H1 (cell line): ENCODE results near the gene NDUFS4. TPM values are rescaled to one million over a fixed set of nuclear protein-coding genes. Genes with fewer than 3 reads are reported as not detected.

Experiments
- CTCF ChIA-PET: fragments of 300-600 bp; sonication (Branson Sonifier 250); formaldehyde crosslinking; loops from one replicate; lab custom pipeline; 2021; ENCODE audit not compliant: partially characterized antibody; lab: Charles Lee
- POLR2A ChIA-PET: fragments of 300-600 bp; sonication (Branson Sonifier 250); formaldehyde crosslinking; loops from one replicate; lab custom pipeline; 2021; ENCODE audit warnings: inconsistent platforms; ENCODE audit not compliant: partially characterized antibody; lab: Charles Lee
- DNase-seq, 2 experiments: peaks; one replicate each; pipeline versions ENCODE4 v3.0.0 to v3.0.0-alpha.2; 2010 to 2022; ENCODE audit warnings: low spot score in 2 of 2, low read depth in 1 of 2, mixed read lengths in 1 of 2
- FAIRE-seq: peaks from 2 replicates; lab custom pipeline; 2011; peaks lifted over from hg19 to GRCh38; lab: Jason Lieb, UNC
- H2AFZ ChIP-seq: 2 replicates; pipeline ENCODE4 v1.8.1; 2012; ENCODE audit warnings: low read length, inconsistent platforms
- H2AK5ac ChIP-seq: 2 replicates; pipeline ENCODE4 v1.6.1; 2013; ENCODE audit warnings: low read depth, low read length
- H2BK120ac ChIP-seq: replicated peaks from 2 replicates; pipeline ENCODE3; 2013; ENCODE audit warnings: low read depth, low read length, inconsistent platforms
- H2BK12ac ChIP-seq: 2 replicates; pipeline ENCODE4 v1.6.1; 2013; ENCODE audit warnings: low read depth, low read length
- H2BK15ac ChIP-seq: 2 replicates; pipeline ENCODE4 v1.6.1; 2013; ENCODE audit warnings: low read length
- H2BK20ac ChIP-seq: 2 replicates; pipeline ENCODE4 v1.6.1; 2013; ENCODE audit warnings: low read length
- H2BK5ac ChIP-seq: 2 replicates; pipeline ENCODE4 v1.6.1; 2013; ENCODE audit warnings: low read depth, low read length
- H3K14ac ChIP-seq: 2 replicates; pipeline ENCODE4 v1.6.1; 2013; ENCODE audit warnings: inconsistent platforms; ENCODE audit not compliant: insufficient read length
- H3K18ac ChIP-seq: 2 replicates; pipeline ENCODE4 v1.6.1; 2013; ENCODE audit warnings: low read length; ENCODE audit errors: extremely low read depth
- H3K23ac ChIP-seq: 2 replicates; pipeline ENCODE4 v1.6.1; 2013; ENCODE audit warnings: inconsistent platforms; ENCODE audit not compliant: insufficient read length
- H3K23me2 ChIP-seq: 2 replicates; pipeline ENCODE4 v1.6.1; 2013; ENCODE audit warnings: low read depth, low read length
- H3K27ac ChIP-seq: 2 replicates; pipeline ENCODE4 v1.6.1; 2011; ENCODE audit warnings: low read depth, low read length, inconsistent platforms
- H3K27me3 ChIP-seq, 4 experiments: replicated peaks in 1 of 4; 1 replicate in 1 of 4; 2 replicates in 3 of 4; pipeline versions ENCODE4 v1.6.1 to v1.8.1; 2011 to 2013; ENCODE audit warnings: low read length in 3 of 4, mild to moderate bottlenecking in 3 of 4, inconsistent platforms in 2 of 4, mixed read lengths in 2 of 4, moderate library complexity in 1 of 4; ENCODE audit not compliant: control insufficient read depth in 3 of 4, insufficient read depth in 3 of 4; ENCODE audit errors: extremely low read depth in 1 of 4
- H3K36me3 ChIP-seq, 4 experiments: 2 replicates each; pipeline versions ENCODE4 v1.6.1 to v1.8.1; 2011 to 2013; ENCODE audit warnings: mild to moderate bottlenecking in 4 of 4, low read length in 3 of 4, moderate library complexity in 2 of 4, control low read depth in 1 of 4, inconsistent platforms in 1 of 4; ENCODE audit not compliant: insufficient read depth in 4 of 4, control insufficient read depth in 2 of 4
- H3K4ac ChIP-seq: replicated peaks from 2 replicates; pipeline ENCODE3; 2013; ENCODE audit warnings: low read length, low read depth, mixed read lengths, inconsistent platforms; ENCODE audit not compliant: insufficient read length
- H3K4me1 ChIP-seq, 4 experiments: replicated peaks in 1 of 4; 1 replicate in 1 of 4; 2 replicates in 3 of 4; pipeline versions ENCODE4 v1.6.1 to v1.8.1; 2011 to 2013; ENCODE audit warnings: low read length in 3 of 4, inconsistent platforms in 2 of 4, mixed read lengths in 1 of 4; ENCODE audit not compliant: insufficient read depth in 4 of 4, control insufficient read depth in 3 of 4
- H3K4me2 ChIP-seq, 2 experiments: 2 replicates each; pipeline versions ENCODE4 v1.6.1 to v1.8.1; 2011 to 2013; ENCODE audit warnings: low read depth in 2 of 2, low read length in 2 of 2, control low read depth in 1 of 2, inconsistent platforms in 1 of 2, mild to moderate bottlenecking in 1 of 2; ENCODE audit not compliant: insufficient read depth in 1 of 2
- H3K4me3 ChIP-seq, 4 experiments: fragments of 200-600, 300-600 bp in 1 of 4; sonication (generic), shearing (Covaris generic), sonication (Bioruptor Twin) in 1 of 4; 2 replicates each; pipeline versions ENCODE4 v1.5.1 to v1.8.1; 2011 to 2016; ENCODE audit warnings: low read length in 4 of 4, low read depth in 3 of 4, control low read depth in 2 of 4, inconsistent platforms in 2 of 4, mild to moderate bottlenecking in 2 of 4, mixed read lengths in 1 of 4, moderate library complexity in 1 of 4; ENCODE audit not compliant: insufficient read depth in 2 of 4; ENCODE audit errors: extremely low read depth in 1 of 4
- H3K56ac ChIP-seq: replicated peaks from 2 replicates; pipeline ENCODE3; 2013; ENCODE audit warnings: low read depth, mild to moderate bottlenecking, mixed read lengths, low read length, inconsistent platforms; ENCODE audit not compliant: insufficient read length
- H3K79me1 ChIP-seq: 2 replicates; pipeline ENCODE4 v1.6.1; 2013; ENCODE audit warnings: low read depth, low read length, control low read depth
- H3K79me2 ChIP-seq, 2 experiments: 2 replicates each; pipeline versions ENCODE4 v1.6.1 to v1.8.1; 2012 to 2013; ENCODE audit warnings: low read length in 2 of 2, mild to moderate bottlenecking in 2 of 2, inconsistent platforms in 1 of 2; ENCODE audit not compliant: insufficient read depth in 2 of 2, control insufficient read depth in 1 of 2
- H3K9ac ChIP-seq, 4 experiments: replicated peaks in 1 of 4; 1 replicate in 1 of 4; 2 replicates in 3 of 4; pipeline versions ENCODE4 v1.6.1 to v1.8.1; 2011 to 2013; ENCODE audit warnings: low read depth in 3 of 4, low read length in 3 of 4, control low read depth in 2 of 4, mild to moderate bottlenecking in 2 of 4, moderate library complexity in 2 of 4, inconsistent platforms in 1 of 4; ENCODE audit errors: extremely low read depth in 1 of 4
- H3K9me3 ChIP-seq, 2 experiments: 2 replicates each; pipeline versions ENCODE4 v1.6.1 to v1.8.1; 2012 to 2013; ENCODE audit warnings: mild to moderate bottlenecking in 2 of 2, moderate library complexity in 2 of 2, control low read depth in 1 of 2, inconsistent platforms in 1 of 2, low read depth in 1 of 2, low read length in 1 of 2, mixed read lengths in 1 of 2; ENCODE audit not compliant: insufficient read depth in 2 of 2
- H4K20me1 ChIP-seq, 2 experiments: replicated peaks in 1 of 2; 2 replicates each; pipeline versions ENCODE3 to v1.8.1; 2011 to 2013; ENCODE audit warnings: inconsistent platforms in 2 of 2, low read length in 2 of 2, mild to moderate bottlenecking in 1 of 2; ENCODE audit not compliant: insufficient read depth in 2 of 2, control insufficient read depth in 1 of 2
- H4K5ac ChIP-seq: 2 replicates; pipeline ENCODE4 v1.6.1; 2013; ENCODE audit warnings: low read length, low read depth, mixed read lengths, inconsistent platforms; ENCODE audit not compliant: insufficient read length
- H4K8ac ChIP-seq: 2 replicates; pipeline ENCODE4 v1.8.0; 2013; ENCODE audit warnings: mild to moderate bottlenecking, moderate library complexity, low read length, inconsistent platforms; ENCODE audit not compliant: insufficient read depth; ENCODE audit errors: extremely low read depth
- H4K91ac ChIP-seq: replicated peaks from 2 replicates; pipeline ENCODE3; 2013; ENCODE audit warnings: low read length, mixed read lengths, inconsistent platforms; ENCODE audit not compliant: insufficient read length
- BACH1 ChIP-seq: IDR thresholded peaks from 2 replicates; pipeline ENCODE4 v1.6.1; 2012; ENCODE audit warnings: low read length, improper control_type of control experiment
- CHD2 ChIP-seq: IDR thresholded peaks from 2 replicates; pipeline ENCODE4 v1.6.1; 2012; ENCODE audit warnings: low read length, improper control_type of control experiment
- TEAD4 ChIP-seq: IDR thresholded peaks from 2 replicates; pipeline ENCODE4 v1.6.1; 2012; ENCODE audit warnings: low read depth, low read length, inconsistent platforms, mixed read lengths
- USF2 ChIP-seq: IDR thresholded peaks from 2 replicates; pipeline ENCODE4 v1.6.1; 2011; ENCODE audit warnings: low read length, improper control_type of control experiment
- whole genome bisulfite sequencing, 2 experiments: shearing (Covaris generic) in 1 of 2; methylation state at CpG; one replicate each; pipeline versions ENCODE4 v1.1.6 to v1.1.7; 2013 to 2015; ENCODE audit warnings: low lambda C conversion rate in 2 of 2, mixed read lengths in 2 of 2, inconsistent platforms in 1 of 2, low coverage in 1 of 2, missing lambda C conversion rate in 1 of 2; ENCODE audit not compliant: insufficient replicate concordance in 2 of 2, insufficient coverage in 1 of 2, insufficient read length in 1 of 2; ENCODE audit errors: extremely low coverage in 1 of 2, missing lambda C conversion rate in 1 of 2; 5-methylcytosine and 5-hydroxymethylcytosine counted together
- polyA plus RNA-seq, 7 experiments: library from polyadenylated mRNA; depleted of rRNA in 3 of 7; stranded (reverse) in 5 of 7; unstranded in 2 of 7; fragments of >200 nt in 5 of 7; fragments of 200-250 nt in 2 of 7; gene quantifications; 1 replicate in 5 of 7; 2 replicates in 1 of 7; 4 replicates in 1 of 7; pipeline versions ENCODE4 v1.2.1 to v1.2.3, GENCODE V29; 2011 to 2013; ENCODE audit warnings: missing spikeins in 2 of 7, mixed read lengths in 2 of 7
- total RNA-seq: library from RNA; stranded (reverse); fragmentation: NEBNext Ultra II Directional; extraction: Animal tissue kit (Norgen Biotek cat#: 25700); gene quantifications from 2 replicates; pipeline ENCODE4 v1.2.1, GENCODE V29; 2021
- TF ChIP-seq, protein P1 (sequence below): IDR thresholded peaks from 2 replicates; pipeline ENCODE4 v1.6.1; 2011; ENCODE audit warnings: low read depth, mild to moderate bottlenecking, low read length; ENCODE audit not compliant: insufficient read depth
- TF ChIP-seq, protein P2 (sequence below): IDR thresholded peaks from 2 replicates; pipeline ENCODE4 v1.6.1; 2012; ENCODE audit warnings: inconsistent platforms

Gene NDUFS4
- total and polyA plus RNA-seq, 2 of the 8 experiments (the other 6 are each of a cell fraction or from before 2014, with no cell fraction given): 74.6 to 75.9 TPM

DNA sequence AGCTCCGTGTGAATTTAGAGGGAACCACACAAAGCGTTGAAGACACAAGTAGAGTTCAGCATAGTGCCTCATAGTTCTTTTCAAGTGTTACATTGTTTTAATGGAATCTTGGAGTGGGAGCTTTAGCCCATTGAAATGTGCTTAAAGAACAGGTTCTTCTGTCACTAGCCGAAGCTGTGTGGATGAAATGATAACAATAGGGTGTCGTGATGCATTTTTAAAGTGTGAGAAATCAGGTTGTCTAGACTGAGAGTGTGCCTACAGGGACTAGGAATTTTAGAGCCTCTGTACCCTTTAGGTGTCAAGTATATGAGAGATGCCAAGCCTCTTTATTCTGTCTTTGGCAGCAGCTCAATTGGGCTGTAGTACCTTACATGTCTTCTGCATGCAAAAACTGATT is 83.0 kb downstream of the NDUFS4 start:
- no peak overlapping the region for H3K56ac ChIP-seq
- TF ChIP-seq, protein P1, sequence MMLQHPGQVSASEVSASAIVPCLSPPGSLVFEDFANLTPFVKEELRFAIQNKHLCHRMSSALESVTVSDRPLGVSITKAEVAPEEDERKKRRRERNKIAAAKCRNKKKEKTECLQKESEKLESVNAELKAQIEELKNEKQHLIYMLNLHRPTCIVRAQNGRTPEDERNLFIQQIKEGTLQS: no peak
- TF ChIP-seq, protein P2, sequence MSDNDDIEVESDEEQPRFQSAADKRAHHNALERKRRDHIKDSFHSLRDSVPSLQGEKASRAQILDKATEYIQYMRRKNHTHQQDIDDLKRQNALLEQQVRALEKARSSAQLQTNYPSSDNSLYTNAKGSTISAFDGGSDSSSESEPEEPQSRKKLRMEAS: no peak
- TF ChIP-seq USF2: no peak
- TF ChIP-seq BACH1: no peak
- no peak for TF ChIP-seq CHD2
- TF ChIP-seq TEAD4: no peak
- TF ChIP-seq, all 59 proteins: peak for 0
- no peak overlapping the region for H3K18ac ChIP-seq
- H3K27ac ChIP-seq: no peak overlapping the region
- POLR2A ChIA-PET: no interaction called here
- no peaks in the 10 kb centered on the region for H3K79me2 ChIP-seq
- H2BK20ac ChIP-seq: no peak overlapping the region
- FAIRE-seq (peak; percentile 45), DNase-seq (no peak)
- no peaks in the 10 kb centered on the region for H3K27me3 ChIP-seq
- no peak overlapping the region for H3K4ac ChIP-seq
- no peaks in the 10 kb centered on the region for H3K9me3 ChIP-seq
- no peak overlapping the region for H3K14ac ChIP-seq
- peaks cover 0 to 6% (median 5%) of the 10 kb centered on the region in 4 experiments; a peak in 5 of 7 replicates for H3K4me1 ChIP-seq
- no peaks in the 10 kb centered on the region for H3K79me1 ChIP-seq
- 58% methylated on average over 4 of the region's 4 CpGs; no CpG with 5 or more reads in 1 of the 2 experiments for WGBS, 2 experiments
- no peak overlapping the region for H3K4me2 ChIP-seq
- no peak overlapping the region for H4K91ac ChIP-seq
- no peaks in the 10 kb centered on the region for H4K20me1 ChIP-seq
- H2BK120ac ChIP-seq: no peak overlapping the region
- no peak overlapping the region for H2BK12ac ChIP-seq
- no peak overlapping the region for H4K5ac ChIP-seq
- no peak overlapping the region for H2BK15ac ChIP-seq
- H3K4me3 ChIP-seq: no peak overlapping the region
- peaks cover 0 to 8% (median 0%) of the 10 kb centered on the region in 4 experiments; a peak in 1 of 8 replicates for H3K36me3 ChIP-seq
- no peak overlapping the region for H3K23ac ChIP-seq
- no peaks in the 10 kb centered on the region for H3K23me2 ChIP-seq
- H3K9ac ChIP-seq: no peak overlapping the region
- CTCF ChIA-PET: interaction anchor here (0.9 to 1.5 kb wide), 4 partner anchors 28 to 591 kb away, joined by 3 to 5 read pairs (median 4); no protein-coding TSS in a partner anchor
- no peak overlapping the region for H4K8ac ChIP-seq
- no peak overlapping the region for H2AFZ ChIP-seq
- H2BK5ac ChIP-seq: no peak overlapping the region
- H2AK5ac ChIP-seq: no peak overlapping the region
